HG03066 (cell line): ENCODE results near the gene CYP2S1.
"Not testable (repeated sequence)": the region's sequence is repeated elsewhere in the genome, so short reads cannot be mapped to it uniquely, and the experiment has no call there.

ENCODE experiments used
- ATAC-seq: cut with Tn5 transposase; IDR thresholded peaks from one replicate; pipeline ENCODE4 v1.9.1; 2021; ENCODE audit warnings: low read depth; ENCODE audit not compliant: unreplicated experiment

CYP2S1 gene

DNA sequence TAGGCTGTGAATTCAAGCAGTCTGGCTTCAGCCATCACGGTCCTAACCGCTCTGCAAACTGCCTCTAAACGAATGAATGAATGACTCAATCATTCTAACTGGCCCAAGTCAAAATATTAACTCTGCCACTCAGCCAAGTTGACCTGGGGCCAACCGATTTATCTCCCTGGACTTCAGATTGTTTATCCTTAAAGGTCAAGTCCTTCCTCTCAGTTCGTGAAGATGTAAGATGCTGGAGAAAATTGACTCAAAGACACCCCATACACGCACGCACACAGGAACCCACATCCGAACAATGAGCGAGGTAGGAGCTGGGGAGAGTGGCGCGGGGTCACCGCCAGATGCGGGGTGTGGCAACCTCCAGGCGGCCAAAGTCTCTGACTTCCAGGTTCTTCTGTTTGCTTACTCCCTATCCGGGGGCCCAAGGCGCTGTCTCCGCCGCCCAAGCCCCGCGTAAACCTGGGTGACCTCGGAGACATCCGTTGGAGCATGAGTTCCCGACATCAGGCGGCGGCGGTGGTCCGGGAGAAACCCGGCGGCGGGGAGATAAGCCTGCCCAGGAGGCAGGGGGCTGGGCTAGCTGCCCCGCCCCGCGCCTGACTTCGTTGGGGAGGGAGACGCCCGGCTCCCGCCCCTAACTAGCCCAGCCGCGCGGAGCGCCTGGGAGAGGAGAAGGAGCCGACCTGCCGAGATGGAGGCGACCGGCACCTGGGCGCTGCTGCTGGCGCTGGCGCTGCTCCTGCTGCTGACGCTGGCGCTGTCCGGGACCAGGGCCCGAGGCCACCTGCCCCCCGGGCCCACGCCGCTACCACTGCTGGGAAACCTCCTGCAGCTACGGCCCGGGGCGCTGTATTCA, at the start of gene CYP2S1:
Gene CYP2S1 (plus strand): TSS at position 646 of the 856 bp plus-strand sequence. CDS start 46 bp downstream, at position 692.
- no peak for ATAC-seq

GRCh38 chr19:41144403-41144802, 48.6 kb upstream of the CYP2S1 start:
- no peak for ATAC-seq

- ATAC-seq = no peak
These were observed 43.2 kb upstream of the CYP2S1 start for GRCh38 chr19:41149831-41150230.

- ATAC-seq = not testable (repeated sequence)
These were observed 42.0 kb upstream of the CYP2S1 start for GRCh38 chr19:41150986-41151385.

DNA sequence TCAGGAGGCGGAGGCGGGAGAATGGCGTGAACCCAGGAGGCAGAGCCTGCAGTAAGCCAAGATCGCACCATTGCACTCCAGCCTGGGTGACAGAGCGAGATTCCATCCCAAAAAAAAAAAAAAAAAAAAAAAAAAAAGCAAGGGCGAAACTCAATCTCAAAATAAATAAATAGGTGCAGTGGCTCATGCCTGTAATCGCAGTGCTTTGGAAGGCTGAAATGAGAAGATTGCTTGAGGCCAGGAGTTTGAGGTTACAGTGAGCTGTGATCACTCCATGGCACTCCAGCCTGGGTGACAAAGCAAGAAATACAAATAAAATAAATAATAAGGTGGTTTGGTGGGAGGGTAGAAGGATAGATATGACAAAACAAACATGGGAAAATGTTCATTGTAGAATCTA, 39.0 kb upstream of the CYP2S1 start:
- ATAC-seq = no peak

DNA sequence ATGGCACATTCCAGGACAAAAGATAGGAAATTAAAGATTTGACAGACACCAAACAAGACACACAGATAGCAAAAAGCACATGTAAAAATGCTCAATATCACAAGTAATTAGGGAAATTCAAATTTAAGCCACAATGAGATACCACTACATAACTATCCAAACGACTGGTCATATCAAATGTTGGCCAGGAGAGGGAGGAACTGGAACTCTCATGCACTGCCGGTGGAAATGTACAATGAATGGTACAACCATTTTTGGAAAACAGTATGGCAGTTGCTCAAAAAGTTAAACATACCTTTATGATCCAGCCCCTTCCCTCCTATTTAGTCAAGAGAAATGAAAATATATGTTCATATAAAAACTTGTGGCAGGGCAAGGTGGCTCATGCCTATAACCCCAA, 36.8 kb upstream of the CYP2S1 start:
- ATAC-seq = no peak

- ATAC-seq = no peak
These were observed 33.1 kb upstream of the CYP2S1 start for GRCh38 chr19:41159881-41160280.

DNA sequence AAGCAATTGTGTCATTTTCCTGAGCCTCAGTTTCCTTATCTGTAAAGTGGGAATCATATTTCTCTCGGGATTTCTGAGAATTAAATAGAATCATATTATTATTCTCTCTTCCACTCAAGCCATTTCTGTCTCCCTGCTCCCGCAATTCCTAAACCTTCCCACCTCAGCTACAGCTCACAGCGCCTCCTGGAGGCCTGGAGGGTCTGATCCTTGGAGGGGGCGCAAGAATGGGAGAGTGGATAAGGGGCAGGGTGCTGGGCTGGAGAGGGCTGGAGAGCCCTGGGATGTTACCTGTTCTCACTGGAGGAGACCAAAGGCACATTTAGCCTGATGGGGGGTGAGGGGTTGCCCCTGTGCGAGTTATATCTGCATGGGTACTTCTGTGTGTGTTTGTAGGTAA, 31.1 kb upstream of the CYP2S1 start:
- no peak for ATAC-seq

DNA sequence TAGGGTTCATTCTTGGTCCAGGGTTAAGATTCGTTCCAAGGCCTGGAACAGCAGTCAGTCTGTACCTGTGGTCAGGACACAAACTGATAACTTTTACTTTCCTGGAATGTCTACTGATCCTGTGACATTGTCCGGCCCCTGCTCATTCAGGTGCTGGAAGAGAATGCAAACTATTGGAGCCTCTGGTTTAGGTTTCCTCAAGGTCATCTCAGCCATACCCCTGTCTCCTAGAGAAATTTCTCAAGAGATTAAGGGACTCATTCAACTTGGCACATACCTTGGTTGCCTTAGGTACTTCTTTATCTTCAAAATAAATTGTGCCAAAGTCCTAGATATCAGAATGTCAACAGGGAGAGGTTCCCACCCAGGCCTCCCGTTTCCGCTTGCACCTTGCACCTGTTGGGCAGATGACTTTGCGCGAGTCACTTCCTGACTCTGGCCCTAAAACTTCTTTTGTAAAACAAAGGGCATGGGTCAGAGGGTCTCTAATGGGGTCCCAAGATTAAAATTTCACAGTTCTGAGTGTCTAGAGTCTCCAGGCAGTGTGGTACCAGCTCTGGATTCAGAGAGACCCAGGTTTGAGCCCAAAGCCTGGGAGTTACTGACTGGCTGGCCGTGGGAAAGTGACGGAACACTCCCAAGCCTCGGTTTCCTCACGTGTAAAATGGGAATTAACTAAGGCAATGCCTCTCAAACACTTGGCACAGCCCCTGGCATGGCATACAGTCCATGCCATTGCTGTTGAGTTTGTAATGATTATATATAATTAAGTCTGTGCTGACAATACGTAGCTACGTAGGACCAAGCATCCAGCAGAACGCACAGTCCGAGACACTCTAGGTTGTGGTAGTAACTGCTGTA, 25.8 kb upstream of the CYP2S1 start:
- no peak for ATAC-seq

GRCh38 chr19:41172297-41173164, 20.5 kb upstream of the CYP2S1 start:
- ATAC-seq = no peak

DNA sequence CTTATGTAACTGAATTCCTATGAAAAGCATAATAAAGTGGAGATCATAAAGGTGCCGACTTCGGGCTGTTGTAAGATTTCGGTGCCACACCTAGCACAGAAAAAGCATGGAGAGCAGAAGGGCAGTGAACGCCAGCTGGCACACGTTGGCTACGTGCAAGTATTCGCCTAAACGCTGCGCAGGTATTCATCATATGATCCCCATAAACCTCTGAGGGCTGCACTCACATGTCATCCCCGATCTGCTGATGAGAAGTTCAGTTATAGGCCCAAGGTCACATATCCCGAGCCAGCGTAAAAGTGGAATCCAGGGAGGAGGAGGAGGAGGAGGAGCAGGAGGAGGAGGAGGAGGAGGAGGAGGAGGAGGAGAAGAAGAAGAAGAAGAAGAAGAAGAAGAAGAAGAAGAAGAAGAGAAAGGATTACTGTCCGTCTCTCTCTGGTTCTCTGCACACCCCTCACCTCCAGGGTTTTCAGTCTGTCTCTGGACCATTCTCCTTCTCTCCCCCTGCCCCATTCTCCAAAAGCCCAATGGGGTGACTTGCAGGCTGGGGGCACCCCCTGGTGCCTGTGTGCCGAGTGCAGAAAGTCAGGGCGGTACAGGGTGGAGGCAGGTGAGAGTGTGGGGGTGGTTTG, 18.6 kb upstream of the CYP2S1 start:
- ATAC-seq = no peak

GRCh38 chr19:41175801-41176777, 16.9 kb upstream of the CYP2S1 start:
- ATAC-seq = no peak

GRCh38 chr19:41180173-41180572, 12.8 kb upstream of the CYP2S1 start:
- not testable (repeated sequence) for ATAC-seq

GRCh38 chr19:41186971-41187883, 5.8 kb upstream of the CYP2S1 start:
- ATAC-seq = no peak

GRCh38 chr19:41187884-41188279, 5.1 kb upstream of the CYP2S1 start:
- no peak for ATAC-seq

DNA sequence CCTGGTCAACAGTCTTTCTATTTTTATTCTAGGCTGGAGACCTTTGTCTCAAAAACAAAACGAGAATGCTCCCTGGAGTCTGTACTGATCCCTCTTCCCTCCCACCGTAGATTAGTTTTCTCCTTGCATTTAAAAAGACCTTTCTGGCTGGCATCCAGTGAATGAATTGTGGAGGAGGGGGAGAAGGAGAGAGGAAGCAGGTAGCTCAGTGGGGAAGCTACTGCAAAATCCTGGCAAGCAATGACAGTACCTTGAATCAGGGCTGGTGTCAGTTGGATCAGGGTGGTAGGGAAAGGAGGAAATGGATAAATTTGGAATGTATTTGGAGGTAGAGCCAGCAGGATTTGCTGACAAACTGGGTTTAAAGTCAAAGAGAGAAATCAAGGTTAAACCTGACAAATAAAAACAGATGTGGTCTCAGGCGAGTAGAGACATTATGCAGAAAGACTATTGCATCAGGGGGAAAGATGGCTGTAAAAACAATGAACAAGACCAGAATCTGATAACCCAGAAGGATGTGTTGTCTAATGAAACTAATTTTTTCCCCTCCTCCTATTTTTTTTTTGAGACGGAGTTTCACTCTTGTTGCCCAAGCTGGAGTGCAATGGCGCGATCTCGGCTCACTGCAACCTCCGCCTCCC, 3.5 kb upstream of the CYP2S1 start:
- no peak for ATAC-seq

DNA sequence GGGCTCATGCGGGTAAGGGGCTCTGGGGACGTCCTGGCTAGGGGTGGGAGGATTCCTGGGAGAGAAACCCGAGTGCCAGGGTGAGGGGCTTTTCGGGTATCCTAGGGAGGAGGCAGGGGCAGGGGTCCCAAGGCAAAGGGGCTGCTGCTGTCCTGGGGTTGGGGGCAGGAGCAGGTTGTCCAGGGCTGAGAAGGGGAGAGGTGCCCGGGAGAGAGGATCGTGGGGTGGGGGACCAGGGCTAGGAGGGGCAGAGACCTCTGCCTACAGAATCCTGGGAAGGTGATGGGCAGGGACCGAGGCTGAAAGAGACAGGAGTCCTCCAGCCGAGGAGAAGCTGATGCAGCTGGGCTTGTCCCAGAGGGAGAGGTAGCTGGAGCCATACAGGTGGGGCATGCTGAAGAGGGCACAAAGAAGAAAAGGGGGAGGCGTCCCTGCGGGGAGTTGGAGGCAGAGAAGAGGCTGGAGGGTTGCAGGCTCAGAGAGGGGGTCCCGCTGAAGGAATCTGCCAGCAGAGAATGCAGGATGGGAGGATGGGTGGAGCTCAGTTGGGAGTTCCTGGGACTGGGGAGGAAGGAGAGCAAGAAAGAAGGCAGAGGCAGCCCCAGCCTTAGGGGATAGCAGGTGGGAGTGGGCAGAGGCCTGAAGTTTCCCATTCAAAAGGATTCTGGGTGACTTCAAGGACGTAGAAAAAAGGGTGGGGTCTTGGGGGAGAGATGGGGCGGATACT, 574 bp downstream of the CYP2S1 start:
- no peak for ATAC-seq
